K562 (cell line): ENCODE results near the gene CAV1. TPM values are rescaled to one million over a fixed set of nuclear protein-coding genes. Genes with fewer than 3 reads are reported as not detected.

Experiments used
- C11orf30 ChIP-seq: fragments of 450-650 bp; IDR thresholded peaks from 2 replicates; pipeline ENCODE4 v1.6.1; 2016; ENCODE audit warnings: low read depth, mild to moderate bottlenecking
- ELF4 ChIP-seq: fragments of 450-650 bp; formaldehyde crosslinking; IDR thresholded peaks from 2 replicates; pipeline ENCODE4 v1.4.0; 2022; ENCODE audit warnings: missing genetic modification characterization
- FOXK2 ChIP-seq, 2 experiments: fragments of 450-650 bp; IDR thresholded peaks in 1 of 2; conservative IDR thresholded peaks in 1 of 2; 2 replicates each; pipeline ENCODE4 v1.6.1; 2016; ENCODE audit warnings: low read depth in 2 of 2, mild to moderate bottlenecking in 1 of 2
- HDAC1 ChIP-seq, 2 experiments: fragments of 450-650 bp; IDR thresholded peaks; 2 replicates each; pipeline ENCODE4 v1.6.1; 2016 to 2017; ENCODE audit warnings: inconsistent platforms in 1 of 2, mild to moderate bottlenecking in 1 of 2, moderate library complexity in 1 of 2
- HIVEP1 ChIP-seq: fragments of 250-450 bp; sonication (Bioruptor Pico); IDR thresholded peaks from 2 replicates; pipeline ENCODE4 v1.4.0; 2020; ENCODE audit warnings: mild to moderate bottlenecking
- KDM4B ChIP-seq, 2 experiments: fragments of 450-650 bp in 1 of 2; sonication (generic) in 1 of 2; IDR thresholded peaks; 2 replicates each; pipeline ENCODE4 v1.6.1; 2016 to 2017; ENCODE audit warnings: borderline replicate concordance in 2 of 2, antibody characterized with exemption in 1 of 2, low read depth in 1 of 2, mild to moderate bottlenecking in 1 of 2
- MCM2 ChIP-seq: fragments of 450-650 bp; IDR thresholded peaks from 2 replicates; pipeline ENCODE4 v1.6.1; 2017; ENCODE audit warnings: low read depth, mild to moderate bottlenecking
- RCOR1 ChIP-seq, 2 experiments: IDR thresholded peaks; 2 replicates each; pipeline ENCODE4 v1.6.1; 2012; ENCODE audit warnings: low read depth in 2 of 2, low read length in 2 of 2, borderline replicate concordance in 1 of 2, improper control_type of control experiment in 1 of 2
- SMARCE1 ChIP-seq: fragments of 450-650 bp; IDR thresholded peaks from 2 replicates; pipeline ENCODE4 v1.7.1; 2016; ENCODE audit warnings: mild to moderate bottlenecking
- STAT5A ChIP-seq: IDR thresholded peaks from 2 replicates; pipeline ENCODE4 v1.6.1; 2012; ENCODE audit warnings: low read length, inconsistent platforms, borderline replicate concordance
- U2AF2 ChIP-seq: fragments of 200-400 bp; formaldehyde crosslinking; optimal IDR thresholded peaks from 2 replicates; pipeline ENCODE3; 2017; ENCODE audit warnings: low read depth, mild to moderate bottlenecking, low read length
- ZBED1 ChIP-seq: IDR thresholded peaks from 2 replicates; pipeline ENCODE4 v1.6.1; 2014
- ZBTB26 ChIP-seq: fragments of 450-650 bp; formaldehyde crosslinking; IDR thresholded peaks from 2 replicates; pipeline ENCODE4 v1.4.0; 2022; ENCODE audit warnings: missing genetic modification characterization
- ZNF134 ChIP-seq: fragments of 250-450 bp; sonication (Bioruptor Pico); conservative IDR thresholded peaks from 2 replicates; pipeline ENCODE4 v1.4.0; 2020
- ZNF232 ChIP-seq: sonication (generic); formaldehyde crosslinking; IDR thresholded peaks from 2 replicates; pipeline ENCODE4 v1.8.0; 2022; ENCODE audit warnings: mild to moderate bottlenecking, missing genetic modification reagents
- ZNF253 ChIP-seq: fragments of 250-450 bp; sonication (Bioruptor Pico); conservative IDR thresholded peaks from 2 replicates; pipeline ENCODE4 v1.6.1; 2021; ENCODE audit warnings: mild to moderate bottlenecking
- polyA plus RNA-seq, 8 experiments: library from polyadenylated mRNA; depleted of rRNA in 4 of 8; stranded (reverse) in 5 of 8; unstranded in 3 of 8; fragments of >200 nt; fragmentation: Nextera tagmentation in 2 of 8; fragmentation: Illumina TruSeq in 1 of 8; extraction: Ambion mirVana in 2 of 8; extraction: Trizol in 1 of 8; gene quantifications; 2 replicates each; pipeline versions ENCODE4 v1.2.1 to v1.2.3, GENCODE V29; 2011 to 2014; ENCODE audit warnings: inconsistent platforms in 1 of 8, missing spikeins in 1 of 8
- total RNA-seq, 7 experiments: library from RNA; depleted of rRNA in 6 of 7; stranded (reverse); fragments of >200 nt in 6 of 7; fragmentation: Illumina TruSeq in 2 of 7; extraction: Trizol in 2 of 7; gene quantifications; 2 replicates each; pipeline versions ENCODE4 v1.2.1 to v1.2.3, GENCODE V29; 2011 to 2021; ENCODE audit warnings: low replicate concordance in 1 of 7
- TF ChIP-seq, protein P1 (sequence below): fragments of 200-800 bp; sonication (Bioruptor generic); IDR thresholded peaks from 2 replicates; pipeline ENCODE4 v1.6.1; 2017; ENCODE audit warnings: missing genetic modification characterization, missing compliant biosample characterization
- TF ChIP-seq, protein P2 (sequence below), 3 experiments: IDR thresholded peaks in 2 of 3; conservative IDR thresholded peaks in 1 of 3; 2 replicates each; pipeline ENCODE4 v1.5.1; 2011 to 2012; ENCODE audit warnings: low read length in 3 of 3, mild to moderate bottlenecking in 3 of 3, control low read depth in 2 of 3, improper control_type of control experiment in 1 of 3, inconsistent platforms in 1 of 3, low read depth in 1 of 3, mixed read lengths in 1 of 3, moderate library complexity in 1 of 3; ENCODE audit not compliant: insufficient read depth in 2 of 3
- TF ChIP-seq, protein P3 (sequence below): fragments of 450-650 bp; formaldehyde crosslinking; IDR thresholded peaks from 2 replicates; pipeline ENCODE4 v1.4.0; 2020; ENCODE audit warnings: mild to moderate bottlenecking, moderate library complexity
- TF ChIP-seq, protein P4 (sequence below): fragments of 250-450 bp; sonication (Bioruptor Pico); IDR thresholded peaks from 2 replicates; pipeline ENCODE4 v1.8.0; 2022; ENCODE audit warnings: inconsistent platforms, mild to moderate bottlenecking, moderate library complexity, borderline replicate concordance

Gene CAV1
- total and polyA plus RNA-seq, 9 of the 15 experiments (the other 6 are each of a cell fraction or from before 2014, with no cell fraction given): 0.08 to 1.5 (median 0.63) TPM

DNA sequence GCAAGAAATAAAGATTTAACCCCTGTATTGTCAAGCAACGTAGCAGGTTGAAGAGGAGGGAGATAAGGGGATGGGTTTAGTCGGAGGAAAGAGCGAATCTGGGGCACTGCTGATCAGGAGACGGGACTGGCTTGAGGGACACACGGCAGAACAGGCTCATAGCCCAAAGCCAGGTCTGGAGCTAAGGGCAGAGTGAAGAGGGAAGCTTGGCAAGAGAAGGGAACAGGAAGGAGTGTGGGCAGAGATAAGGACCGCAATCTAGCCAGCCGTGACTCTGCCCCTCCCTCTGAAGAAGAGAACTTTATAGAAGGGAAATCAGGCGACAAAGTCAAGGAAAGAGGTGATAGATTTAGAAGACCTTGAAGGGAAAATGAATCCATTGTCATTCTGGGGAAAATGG, 67.6 kb downstream of the CAV1 start (continued):
- TF ChIP-seq FOXK2 (conservative IDR thresholded peaks at IDR 0.05 in 1 of 2, IDR thresholded peaks at IDR 0.05 in 1 of 2; ENCODE audit: low read depth in 2 of 2) (no peak), MCM2 (no peak), SMARCE1 (peak; percentile 54; the same call in 1 of the 2 replicates), ZBED1 (no peak), STAT5A (no peak), KDM4B (IDR thresholded peaks at IDR 0.05; ENCODE audit: borderline replicate concordance in 2 of 2, low read depth in 1 of 2) (no peak), ZNF232 (CRISPR knock-in tag) (no peak), C11orf30 (no peak), U2AF2 (no peak), ZBTB26 (CRISPR knock-in tag) (0 out of 2 replicates have a peak, but pooled peaks have one; percentile 14), ZNF134 (CRISPR knock-in tag) (peak; percentile 49; the same call in 1 of the 2 replicates), HIVEP1 (CRISPR knock-in tag) (no peak), ZNF253 (CRISPR knock-in tag) (no peak), HDAC1 (IDR thresholded peaks at IDR 0.05) (no peak), ELF4 (CRISPR knock-in tag) (0 out of 2 replicates have a peak, but pooled peaks have one; percentile 34), RCOR1 (IDR thresholded peaks at IDR 0.05; ENCODE audit: borderline replicate concordance in 1 of 2, low read depth in 2 of 2, low read length in 2 of 2) (0 out of 4 replicates have a peak, but pooled peaks of 1 of the 2 experiments have one; percentile 10)
- TF ChIP-seq, protein P1, sequence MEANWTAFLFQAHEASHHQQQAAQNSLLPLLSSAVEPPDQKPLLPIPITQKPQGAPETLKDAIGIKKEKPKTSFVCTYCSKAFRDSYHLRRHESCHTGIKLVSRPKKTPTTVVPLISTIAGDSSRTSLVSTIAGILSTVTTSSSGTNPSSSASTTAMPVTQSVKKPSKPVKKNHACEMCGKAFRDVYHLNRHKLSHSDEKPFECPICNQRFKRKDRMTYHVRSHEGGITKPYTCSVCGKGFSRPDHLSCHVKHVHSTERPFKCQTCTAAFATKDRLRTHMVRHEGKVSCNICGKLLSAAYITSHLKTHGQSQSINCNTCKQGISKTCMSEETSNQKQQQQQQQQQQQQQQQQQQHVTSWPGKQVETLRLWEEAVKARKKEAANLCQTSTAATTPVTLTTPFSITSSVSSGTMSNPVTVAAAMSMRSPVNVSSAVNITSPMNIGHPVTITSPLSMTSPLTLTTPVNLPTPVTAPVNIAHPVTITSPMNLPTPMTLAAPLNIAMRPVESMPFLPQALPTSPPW (CRISPR knock-in tag): peak; percentile 44; the same call in 1 of the 2 replicates
- TF ChIP-seq, protein P2, sequence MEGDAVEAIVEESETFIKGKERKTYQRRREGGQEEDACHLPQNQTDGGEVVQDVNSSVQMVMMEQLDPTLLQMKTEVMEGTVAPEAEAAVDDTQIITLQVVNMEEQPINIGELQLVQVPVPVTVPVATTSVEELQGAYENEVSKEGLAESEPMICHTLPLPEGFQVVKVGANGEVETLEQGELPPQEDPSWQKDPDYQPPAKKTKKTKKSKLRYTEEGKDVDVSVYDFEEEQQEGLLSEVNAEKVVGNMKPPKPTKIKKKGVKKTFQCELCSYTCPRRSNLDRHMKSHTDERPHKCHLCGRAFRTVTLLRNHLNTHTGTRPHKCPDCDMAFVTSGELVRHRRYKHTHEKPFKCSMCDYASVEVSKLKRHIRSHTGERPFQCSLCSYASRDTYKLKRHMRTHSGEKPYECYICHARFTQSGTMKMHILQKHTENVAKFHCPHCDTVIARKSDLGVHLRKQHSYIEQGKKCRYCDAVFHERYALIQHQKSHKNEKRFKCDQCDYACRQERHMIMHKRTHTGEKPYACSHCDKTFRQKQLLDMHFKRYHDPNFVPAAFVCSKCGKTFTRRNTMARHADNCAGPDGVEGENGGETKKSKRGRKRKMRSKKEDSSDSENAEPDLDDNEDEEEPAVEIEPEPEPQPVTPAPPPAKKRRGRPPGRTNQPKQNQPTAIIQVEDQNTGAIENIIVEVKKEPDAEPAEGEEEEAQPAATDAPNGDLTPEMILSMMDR (IDR thresholded peaks at IDR 0.05 in 2 of 3, conservative IDR thresholded peaks at IDR 0.05 in 1 of 3; ENCODE audit: insufficient read depth in 2 of 3, low read depth in 1 of 3, low read length in 3 of 3): no peak
- TF ChIP-seq, protein P3, sequence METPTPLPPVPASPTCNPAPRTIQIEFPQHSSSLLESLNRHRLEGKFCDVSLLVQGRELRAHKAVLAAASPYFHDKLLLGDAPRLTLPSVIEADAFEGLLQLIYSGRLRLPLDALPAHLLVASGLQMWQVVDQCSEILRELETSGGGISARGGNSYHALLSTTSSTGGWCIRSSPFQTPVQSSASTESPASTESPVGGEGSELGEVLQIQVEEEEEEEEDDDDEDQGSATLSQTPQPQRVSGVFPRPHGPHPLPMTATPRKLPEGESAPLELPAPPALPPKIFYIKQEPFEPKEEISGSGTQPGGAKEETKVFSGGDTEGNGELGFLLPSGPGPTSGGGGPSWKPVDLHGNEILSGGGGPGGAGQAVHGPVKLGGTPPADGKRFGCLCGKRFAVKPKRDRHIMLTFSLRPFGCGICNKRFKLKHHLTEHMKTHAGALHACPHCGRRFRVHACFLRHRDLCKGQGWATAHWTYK (CRISPR knock-in tag): no peak
- TF ChIP-seq, protein P4, sequence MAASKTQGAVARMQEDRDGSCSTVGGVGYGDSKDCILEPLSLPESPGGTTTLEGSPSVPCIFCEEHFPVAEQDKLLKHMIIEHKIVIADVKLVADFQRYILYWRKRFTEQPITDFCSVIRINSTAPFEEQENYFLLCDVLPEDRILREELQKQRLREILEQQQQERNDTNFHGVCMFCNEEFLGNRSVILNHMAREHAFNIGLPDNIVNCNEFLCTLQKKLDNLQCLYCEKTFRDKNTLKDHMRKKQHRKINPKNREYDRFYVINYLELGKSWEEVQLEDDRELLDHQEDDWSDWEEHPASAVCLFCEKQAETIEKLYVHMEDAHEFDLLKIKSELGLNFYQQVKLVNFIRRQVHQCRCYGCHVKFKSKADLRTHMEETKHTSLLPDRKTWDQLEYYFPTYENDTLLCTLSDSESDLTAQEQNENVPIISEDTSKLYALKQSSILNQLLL (CRISPR knock-in tag): no peak
